HS-27A (cell line): Measurements from ENCODE around the gene FAXC.
"Not testable (repeated sequence)": the region's sequence is repeated elsewhere in the genome, so short reads cannot be mapped to it uniquely, and the experiment has no call there.

Source experiments
- DNase-seq: peaks from one replicate; pipeline ENCODE4 v3.0.0-alpha.2; 2012; ENCODE audit warnings: low read depth, missing footprints

Gene FAXC

DNA sequence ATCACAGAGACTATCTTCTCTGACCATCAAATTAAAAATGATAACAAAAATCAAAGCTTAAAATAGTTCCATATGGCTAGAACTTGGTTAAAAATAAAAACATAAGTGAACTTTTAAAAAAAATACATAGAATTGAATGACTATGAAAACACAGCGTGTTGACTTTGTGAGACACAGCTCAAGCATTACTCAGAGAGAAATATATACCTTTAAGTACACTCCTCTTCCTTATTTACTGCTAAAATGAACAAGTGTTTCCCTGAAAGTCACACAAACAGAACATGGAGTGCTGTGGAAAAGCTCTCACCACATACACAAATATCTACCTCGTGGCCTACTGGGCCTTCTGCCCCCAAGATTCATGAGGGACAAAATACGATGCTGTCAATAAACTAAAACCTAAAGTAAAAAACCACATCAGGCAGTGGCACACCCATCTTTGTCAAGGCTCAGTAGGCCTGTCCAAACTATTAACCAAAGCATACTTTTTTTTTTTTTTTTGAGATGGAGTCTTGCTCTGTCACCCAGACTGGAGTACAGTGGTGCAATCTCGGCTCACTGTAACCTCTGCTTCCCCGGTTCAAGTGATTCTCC, 7.5 kb downstream of the FAXC start:
- DNase-seq = no peak

DNA sequence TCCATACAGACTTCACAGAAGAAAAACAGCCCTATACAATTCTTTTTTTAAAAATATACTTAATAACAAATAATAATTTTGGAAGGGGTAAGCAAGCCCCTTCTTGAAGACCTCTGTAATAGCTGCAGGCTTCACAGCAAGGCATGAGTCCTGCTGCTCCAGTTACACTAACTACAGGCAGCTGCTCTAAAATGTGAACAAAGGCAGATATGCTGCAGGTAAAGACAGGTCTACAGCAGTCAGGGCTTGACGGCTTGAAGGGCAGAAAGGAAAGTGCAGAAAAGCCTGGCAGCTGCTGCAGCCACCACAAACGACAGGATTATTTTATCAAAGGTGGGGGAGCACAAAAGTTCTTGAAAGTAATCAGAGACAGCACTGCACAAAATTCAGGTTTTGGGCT, 11.3 kb downstream of the FAXC start:
- no peak for DNase-seq

DNA sequence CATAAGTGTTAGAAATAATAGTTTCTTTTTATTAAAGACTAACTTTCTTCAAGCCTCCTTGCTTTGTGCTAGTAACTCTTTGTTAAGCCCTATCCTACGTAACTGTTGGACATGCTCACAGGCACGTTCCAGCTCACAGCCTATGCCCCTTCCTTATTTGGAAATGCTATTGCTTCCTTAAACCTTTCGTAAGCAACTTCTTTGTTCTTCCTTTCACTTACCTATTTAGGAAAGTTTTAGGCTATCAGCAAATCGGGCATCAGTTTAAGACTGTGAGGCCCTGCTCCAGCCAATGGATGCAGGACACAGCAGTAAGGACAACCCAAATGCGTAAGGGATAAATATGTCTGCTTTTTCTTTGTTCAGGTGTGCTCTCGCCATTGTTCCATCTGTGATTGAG, 14.2 kb downstream of the FAXC start:
- DNase-seq = not testable (repeated sequence)

DNA sequence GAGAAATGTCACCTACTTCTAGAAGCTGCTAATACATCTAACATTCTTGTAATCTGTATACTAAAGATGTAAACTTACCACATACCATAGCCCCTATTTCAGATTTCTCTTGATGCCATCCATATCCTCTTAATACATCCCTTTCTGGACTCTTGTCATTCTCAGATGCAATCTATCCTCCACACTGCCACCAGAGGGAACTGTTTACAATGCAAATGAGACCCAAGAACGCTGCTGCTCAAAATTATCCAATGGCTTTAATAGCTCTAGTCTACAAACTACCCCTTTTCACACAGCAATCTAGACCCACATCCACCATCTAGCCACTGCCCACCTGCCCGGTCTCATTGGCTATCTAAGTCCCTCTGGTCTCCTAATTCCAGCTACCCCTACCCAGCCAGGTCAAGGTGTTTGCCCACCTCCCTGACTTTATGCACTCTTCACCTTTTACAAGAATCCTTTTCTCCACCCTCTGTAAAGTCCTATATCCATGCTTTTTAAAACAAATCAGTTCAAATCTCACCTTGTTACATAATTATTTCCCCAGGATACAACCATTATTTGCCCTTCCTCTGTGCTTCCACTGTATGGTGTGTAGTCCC, 14.8 kb downstream of the FAXC start:
- DNase-seq = no peak

DNA sequence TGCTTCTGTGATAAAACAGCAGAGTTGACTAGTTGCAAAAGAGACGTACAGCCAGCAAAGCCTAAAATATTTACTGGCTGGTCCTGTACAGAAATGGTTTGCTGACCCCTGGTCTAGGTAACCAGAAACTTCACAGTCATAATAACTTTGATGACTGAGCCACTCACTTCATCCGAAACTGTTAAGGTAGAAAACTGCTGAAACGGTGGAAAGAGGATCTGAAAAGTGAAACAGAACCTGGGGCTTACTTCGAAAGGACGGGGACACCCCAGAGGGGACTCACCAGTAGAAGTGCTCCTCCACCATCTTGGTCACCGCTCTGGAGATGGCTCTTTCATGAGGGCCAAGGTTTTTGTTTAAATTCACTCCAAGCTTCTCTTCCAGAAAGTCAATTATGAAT, 16.4 kb downstream of the FAXC start:
- no peak for DNase-seq

DNA sequence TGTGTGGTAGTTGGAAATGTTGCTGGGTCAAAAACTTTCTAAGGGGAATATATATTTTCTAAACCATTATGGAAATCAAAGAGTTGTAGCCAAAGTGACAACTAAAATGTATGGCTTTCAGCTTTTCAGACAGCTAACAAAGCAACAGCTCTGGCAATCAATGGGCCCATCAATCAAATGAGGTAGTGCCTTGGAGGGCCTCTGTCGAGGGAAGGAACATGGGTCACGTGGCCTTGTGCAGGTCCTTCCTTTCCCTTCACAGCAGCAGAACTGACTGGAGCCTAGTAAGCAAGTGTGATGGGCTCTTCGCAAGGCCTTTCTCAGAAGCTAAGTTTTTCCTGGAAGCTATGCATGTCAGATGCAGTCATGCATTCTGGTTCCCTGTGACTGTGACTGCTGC, 17.9 kb downstream of the FAXC start:
- no peak for DNase-seq

DNA sequence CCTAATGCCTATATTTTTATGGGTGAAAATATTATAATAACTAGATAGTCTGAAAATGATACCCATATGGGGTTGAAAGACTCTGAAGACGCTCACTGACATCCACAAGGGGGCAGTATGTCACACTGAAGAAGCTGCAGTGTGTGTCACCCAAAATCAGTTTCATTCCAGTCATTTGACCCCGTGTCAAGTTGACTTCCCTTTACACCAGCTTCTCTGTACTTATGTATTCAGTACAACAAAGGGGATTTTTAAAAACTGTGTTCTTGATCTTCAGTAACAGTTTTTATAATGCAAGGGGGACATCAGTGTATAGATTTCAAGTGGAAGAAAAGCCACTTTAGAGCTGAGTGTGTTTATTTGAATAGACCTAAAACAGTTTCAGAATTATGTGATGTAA, 19.3 kb downstream of the FAXC start:
- DNase-seq = no peak

DNA sequence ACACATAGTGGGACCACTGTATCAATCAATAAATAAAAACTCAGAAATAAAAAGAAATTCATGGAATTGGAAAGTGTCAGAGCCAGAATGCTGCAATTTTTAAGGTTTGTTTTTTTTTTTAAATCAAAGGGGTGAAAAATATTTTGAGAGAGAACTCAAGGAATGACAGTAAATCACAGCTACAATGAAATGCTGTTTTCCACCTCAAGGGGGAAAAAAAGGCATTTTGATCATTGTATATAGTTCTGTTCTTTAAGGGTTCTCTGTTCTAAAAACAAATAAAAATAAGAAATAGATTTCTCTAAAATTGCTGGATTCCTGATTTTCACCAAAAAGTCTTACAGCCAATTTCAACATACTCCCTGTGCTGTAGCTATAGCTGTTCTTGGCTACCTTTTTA, 24.5 kb downstream of the FAXC start:
- DNase-seq = no peak

DNA sequence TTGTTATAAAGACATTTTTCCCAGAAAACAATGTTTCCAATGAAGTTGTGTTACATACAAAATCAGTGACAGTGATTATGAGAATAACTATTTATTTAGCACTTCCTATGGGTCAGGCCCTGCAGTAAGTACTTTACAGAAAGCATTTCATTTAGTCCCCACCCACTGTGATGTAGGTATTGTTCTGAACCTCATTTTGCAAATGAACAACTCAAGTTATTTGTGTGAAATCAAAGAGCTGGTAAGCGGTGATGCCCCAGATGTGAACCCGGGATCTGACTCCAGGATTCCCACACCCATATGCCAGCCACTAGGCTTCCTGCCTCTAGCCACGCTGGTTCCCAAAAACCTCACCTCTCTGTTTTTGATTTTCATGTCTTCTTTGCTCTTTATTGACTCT, 30.9 kb downstream of the FAXC start:
- no peak for DNase-seq

DNA sequence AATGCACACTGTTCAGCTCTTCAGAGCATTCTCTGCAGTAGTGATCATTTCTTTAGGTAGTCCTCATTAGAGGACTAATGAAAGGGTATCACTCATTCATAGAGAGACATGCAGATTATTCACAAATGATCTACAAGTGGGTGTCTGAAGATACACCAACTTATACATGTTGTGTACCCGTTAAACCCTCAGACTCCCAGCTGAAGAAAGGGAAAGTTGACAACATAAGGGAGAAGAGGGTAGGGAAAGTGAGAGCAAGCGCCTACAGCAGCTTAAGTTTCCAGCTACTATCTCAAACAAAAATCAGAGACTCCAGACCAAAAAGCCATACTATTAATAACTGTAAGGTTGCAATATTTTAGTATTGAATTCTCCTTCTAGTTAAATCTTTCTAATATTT, 37.1 kb downstream of the FAXC start:
- no peak for DNase-seq

DNA sequence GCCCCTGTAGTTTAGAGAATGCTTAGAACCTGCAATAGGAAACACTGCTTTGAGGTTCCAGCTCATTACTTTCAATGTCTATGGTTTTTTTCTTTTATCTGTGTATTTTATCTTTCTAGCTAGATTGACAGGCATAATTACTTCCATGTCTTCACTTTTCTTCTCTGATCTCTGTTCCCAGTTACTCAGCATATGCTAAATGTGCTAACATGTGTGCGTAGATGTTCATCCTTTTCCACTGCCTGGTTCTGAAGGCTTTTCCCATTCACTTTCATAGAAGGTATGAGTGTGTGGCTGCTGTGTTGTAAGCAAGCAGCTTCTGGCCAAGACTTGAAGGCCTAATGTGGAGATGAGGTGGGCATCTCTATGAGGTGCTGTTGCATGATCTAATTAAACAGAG, 38.9 kb downstream of the FAXC start:
- no peak for DNase-seq

DNA sequence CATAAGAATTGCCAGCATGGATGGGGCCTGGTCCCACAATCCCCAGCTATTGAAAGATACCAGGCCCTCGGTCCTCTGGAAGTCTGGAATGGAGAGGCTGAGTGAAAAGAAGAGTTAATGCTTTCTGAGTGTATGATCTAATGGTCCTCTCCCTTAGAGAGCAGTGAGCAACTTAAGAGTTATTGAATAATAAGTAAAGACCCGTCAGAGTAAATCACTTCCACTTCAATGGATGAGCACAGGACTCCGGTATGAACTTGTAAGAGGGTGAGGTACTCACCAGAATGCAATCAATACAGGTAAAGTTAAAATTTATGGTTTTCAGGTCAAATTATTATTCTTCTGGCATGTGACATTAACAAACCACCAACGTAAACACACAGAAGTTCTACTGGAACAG, 39.9 kb downstream of the FAXC start:
- no peak for DNase-seq

DNA sequence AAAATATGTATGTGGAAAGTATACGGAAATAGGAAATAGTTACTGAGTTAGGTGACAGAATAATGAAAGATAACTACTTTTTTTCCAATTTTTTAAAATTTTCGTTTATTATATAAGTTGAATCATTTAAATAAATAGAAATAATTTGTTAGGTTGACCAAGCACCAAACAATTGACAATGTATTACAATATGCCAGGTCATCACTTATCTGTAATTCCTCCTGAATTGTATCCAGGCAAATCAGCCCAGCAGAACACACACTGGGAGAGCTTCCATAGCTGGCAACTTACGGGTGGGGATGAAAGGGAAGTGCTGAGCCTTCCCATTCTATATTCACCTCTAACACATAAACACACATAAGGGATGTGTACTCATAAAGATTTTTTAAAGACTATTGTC, 40.7 kb downstream of the FAXC start:
- DNase-seq = no peak

DNA sequence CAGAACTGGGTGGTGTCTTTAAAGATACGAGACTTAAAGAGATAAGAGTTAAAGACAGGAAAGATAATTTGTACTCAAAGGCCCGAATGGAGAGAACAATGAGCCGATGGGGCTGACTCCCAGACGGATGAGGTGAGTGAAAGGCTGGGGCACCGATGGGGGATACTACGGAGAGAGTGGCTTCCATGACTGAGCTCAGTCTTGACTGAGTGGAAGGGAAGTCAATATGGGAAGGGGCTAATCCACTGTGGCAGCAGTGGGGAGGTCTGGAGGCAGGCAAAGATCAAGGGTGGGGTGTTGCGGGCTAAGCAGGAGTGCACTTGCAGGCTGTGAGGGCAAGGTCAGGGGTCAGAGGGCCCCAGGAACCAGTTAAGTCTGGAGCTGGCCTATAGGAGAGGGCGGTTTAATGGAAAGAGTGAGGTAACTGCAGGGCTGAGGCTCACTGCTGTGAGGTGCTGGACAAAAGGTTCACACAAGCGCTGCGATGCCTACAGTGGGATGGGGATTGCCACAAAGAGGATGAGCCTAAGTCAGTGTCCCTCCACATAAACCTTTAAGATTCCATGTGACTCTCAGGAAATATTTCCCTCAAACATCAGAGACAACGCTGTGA, 42.1 kb downstream of the FAXC start:
- DNase-seq = no peak

DNA sequence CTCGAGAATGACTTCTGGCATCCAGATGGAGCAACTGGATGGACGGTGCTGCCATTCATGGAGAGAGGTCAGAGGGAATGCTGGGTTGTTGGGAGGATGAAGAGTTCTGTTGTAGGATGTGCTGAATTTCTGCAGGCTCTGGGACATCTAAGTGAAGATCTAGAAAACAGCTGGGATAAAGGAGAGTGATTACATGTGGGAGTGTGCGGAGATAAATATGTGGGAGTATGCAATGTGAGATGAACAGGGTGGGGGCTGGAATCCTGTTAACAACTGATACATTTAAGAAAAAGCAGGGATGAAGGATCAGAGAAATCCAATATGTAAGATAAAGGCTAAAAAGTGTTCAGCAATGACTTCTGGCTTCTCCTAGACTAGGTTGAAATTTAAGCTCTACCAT, 43.1 kb downstream of the FAXC start:
- no peak for DNase-seq

DNA sequence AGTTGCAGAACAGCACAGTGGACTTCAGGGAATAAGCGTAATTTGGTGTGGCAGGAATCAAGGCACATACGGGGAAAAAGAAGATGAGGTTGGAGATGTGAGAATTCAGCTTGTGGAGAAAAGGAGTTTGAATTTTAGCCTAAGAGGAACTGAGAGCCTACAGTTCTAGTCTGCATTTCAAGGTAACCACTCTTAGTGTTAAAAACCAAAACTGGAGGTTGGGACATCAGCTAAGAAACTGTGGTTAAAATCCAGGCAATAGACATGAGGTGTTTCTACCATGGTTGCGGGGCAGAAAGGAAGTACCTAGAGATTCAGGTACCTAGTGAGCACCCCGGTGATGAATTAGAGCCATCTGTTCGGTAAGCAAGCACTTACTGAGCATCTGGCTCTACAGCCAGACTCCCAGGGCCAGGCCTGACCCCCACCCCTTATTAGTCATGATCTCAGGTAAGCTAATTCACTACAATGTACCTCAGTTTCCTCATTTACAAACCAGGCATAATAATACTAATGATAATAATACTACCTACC, 44.4 kb downstream of the FAXC start:
- DNase-seq = no peak

DNA sequence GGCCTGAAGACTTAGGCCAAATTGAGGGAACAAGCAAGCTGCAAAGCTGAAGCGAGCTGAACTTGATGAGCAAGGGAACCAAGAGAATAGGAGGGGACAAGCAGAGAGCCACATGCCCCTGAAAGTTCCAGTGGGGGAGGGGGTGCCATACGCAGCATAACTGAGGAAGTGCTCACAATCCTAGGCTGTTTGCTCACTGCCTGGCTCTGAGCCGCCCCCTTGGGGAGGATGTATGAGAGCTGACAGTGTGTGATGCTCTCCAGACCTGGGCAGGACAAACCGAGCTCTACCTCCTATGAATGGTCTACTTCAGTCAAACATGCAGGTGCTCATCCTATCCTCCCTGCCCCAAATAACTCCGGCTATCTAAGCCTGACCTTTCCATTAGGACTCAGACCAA, 52.1 kb downstream of the FAXC start:
- DNase-seq = no peak

DNA sequence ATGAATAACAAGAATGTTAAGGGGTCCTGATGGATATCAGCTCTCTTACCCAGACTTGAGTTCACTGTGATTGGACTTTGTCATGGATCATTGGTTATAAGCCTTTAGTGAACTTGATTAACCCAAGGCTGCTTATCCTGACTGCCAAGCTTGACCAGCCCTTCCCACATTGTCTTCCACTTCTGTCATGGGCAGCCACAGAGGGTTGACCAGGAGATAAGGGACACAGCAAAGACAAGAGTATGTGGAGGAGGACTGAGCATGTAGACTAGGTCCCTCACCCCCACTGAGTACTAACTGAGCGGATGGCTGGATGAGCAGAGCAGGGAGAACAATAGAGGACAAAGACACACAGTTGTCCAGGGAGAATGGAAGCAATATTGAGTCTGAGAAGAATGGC, 52.5 kb downstream of the FAXC start:
- no peak for DNase-seq

DNA sequence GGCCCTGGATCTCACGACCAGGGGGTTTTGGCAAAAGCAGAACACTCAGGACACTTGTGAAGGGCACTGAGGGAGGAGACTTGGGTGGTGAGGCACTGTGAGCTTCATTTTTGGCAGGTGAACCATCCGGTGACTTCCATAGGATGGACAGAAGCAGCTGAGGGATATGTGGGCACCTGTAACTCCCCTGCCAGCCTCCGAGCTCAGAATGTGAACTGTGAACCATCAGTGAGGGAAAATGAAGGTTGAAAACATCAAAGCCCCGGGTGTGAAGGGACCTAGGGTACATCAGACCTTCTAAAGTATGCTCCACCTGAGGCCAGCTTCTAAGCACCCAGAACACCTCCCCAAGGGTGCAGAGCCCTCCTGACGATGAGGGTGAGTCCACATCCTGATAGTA, 53.2 kb downstream of the FAXC start:
- no peak for DNase-seq

DNA sequence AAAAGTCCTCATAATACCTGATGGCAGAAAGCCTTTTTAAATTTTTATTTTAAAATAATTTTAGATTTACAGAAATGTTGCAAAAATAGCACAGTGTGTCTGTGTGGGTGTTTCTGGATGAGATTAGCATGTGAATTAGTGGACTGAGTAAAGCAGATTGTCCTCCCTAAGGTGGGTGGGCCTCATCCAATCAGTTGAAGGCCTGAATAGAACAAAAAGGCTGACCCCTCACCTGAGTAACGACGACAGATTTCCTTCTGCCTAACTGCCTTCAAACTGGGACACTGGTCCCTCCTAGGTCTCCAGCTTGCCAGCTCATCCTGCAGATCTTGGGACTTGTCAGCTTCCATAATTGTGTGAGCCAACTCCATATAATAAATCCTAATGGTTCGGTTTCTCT, 54.2 kb downstream of the FAXC start:
- no peak for DNase-seq

DNA sequence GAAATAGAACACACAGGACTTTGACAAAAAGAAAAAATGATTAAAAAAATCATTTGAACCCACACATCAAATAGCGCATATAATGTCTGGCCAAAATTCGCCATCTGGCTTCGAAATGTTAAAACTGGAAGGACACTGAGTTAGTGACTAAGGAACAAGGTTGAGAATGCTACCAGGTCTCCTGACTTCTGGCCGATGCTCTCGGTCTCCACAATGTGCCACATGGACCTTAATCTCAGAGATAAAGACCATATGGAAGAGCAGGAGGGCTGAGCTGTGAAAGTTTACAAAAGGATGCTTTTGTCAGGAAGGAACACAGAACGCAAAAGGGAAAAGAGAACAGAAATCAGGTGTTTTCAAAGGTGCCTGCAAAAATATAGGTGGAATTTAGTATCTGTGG, 54.7 kb downstream of the FAXC start:
- no peak for DNase-seq

DNA sequence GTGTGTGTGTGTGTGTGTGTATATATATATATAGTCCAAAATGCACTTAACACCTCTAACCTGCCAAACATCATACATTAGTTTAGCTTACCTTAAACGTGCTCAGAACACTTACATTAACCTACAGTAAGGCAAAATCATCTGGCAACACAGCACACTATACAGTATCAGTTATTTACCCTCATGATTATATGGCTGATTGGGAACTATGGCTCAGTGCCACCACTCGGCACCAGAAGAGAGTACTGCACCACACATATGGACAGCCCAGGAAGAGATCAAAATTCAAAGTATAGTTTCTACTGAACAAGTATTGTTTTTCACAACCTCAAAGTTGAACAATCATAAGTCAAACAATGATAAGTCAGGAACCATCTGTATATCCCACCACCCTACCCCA, 59.8 kb downstream of the FAXC start:
- DNase-seq = no peak

DNA sequence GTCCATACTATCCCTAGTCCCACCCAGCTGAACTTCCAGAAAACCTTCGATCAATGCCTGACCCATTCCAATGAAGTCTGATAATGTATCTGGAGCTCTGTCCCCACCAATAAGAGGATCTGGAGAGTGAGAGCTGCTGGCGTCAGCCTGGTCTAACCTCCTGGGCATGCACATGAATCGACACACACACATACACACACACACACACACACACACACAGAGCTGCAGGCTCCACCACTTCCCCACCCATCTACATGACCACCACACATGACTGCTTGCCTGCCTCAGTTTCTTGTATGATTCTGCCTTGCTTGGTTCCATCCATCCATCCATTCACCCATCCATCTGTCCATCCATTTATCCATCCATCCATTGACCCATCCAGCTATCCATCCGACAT, 60.8 kb downstream of the FAXC start:
- DNase-seq = no peak

DNA sequence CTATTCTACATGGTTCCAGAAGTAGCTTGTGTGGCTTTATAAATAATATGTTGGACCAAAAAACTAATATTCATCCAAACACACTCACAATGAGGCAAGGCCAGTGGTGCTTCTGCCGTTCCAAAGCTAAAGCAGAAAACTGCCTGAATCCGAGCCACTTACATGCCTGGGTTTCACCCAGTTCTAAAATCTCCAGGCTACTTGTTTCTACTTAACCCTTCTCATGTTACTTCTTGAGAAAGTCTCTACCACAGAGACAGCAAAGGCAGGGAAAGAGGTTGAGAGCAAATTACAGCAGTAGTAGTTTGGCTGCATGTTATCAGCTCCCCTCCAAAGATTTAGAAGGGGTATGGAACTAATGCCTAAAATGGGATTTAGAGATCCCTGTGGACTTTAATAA, 62.0 kb downstream of the FAXC start:
- DNase-seq = no peak
